ENCODE data around the gene SF3A1. TPM values are rescaled to one million over a fixed set of nuclear protein-coding genes. Genes with fewer than 3 reads are reported as not detected.
A peak's percentile ranks its signal among the peaks of the same experiment; 100 is the strongest.

Gene SF3A1
- total RNA-seq, 4 donors from 2014 or later = 29.1 to 94.2 (median 63.3) TPM

DNA sequence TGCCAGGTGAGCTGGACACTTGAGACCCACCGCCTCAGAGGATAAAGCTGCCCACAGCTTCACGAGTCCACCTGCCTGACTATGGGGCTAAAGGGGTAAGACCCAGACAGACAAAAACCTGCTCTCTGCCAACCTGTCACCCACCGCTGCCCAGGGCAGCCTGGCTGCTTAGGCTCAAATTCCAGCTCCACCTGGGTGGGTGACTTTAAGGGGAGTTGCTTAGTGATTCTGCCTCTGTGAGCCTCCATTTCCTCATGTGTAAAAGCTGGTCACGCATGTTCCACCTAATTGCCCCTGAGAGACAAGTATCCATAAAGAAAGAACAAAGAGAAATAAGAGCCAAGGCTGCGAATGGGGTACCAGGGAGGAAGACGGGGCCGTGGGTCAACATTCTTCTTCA lies 63.7 kb downstream of the SF3A1 start:
- intact Hi-C loops (cut with DNase I) = no loop called here

DNA sequence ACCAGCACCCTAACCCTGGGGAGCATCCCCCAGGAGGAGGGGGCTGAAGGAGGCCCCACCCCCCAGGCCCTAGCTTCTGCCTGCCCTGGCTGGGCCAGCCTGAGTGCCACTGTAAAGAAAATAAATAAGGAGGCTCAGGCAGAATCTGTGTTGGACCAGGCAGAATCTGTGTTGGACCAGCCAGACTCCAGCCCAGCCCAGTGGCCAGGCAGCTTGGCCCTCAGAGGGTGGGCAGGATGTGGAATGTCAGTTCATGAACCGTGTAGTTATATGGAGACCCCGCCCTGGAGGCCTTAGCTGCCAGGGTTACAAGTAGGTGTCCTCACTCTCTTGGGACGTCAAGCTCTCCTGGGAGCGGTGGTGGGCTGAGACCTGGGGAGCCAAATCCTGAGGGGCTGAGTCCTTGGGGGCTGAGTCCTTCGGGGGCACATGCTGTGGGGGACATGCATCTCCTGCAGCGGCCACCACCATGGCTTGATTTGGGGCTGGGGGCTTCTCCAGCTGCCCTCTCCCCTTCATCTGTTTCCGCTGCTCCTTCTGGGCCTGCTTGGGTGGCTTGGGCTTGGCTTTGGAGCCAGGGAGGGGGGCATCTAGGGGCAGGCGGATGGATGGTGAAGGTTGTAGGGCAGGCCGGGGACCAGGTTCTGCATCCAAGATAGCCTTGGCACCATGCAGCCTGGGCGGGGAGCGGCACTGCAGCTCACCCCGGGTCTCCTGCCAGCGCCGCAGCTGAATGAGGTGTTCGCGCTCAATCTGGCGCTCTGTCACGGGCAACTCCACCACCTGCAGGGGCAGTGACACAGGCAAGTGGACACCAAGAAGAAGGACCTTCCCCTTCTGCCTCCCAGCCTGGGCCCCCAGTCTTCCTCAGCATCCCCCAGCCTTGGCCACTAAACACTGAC lies 64.4 kb downstream of the SF3A1 start:
- no peaks in the 10 kb centered on the region for H3K9me3 ChIP-seq
- WGBS, 2 donors = 20 to 83% methylated on average over 2 to 8 of the region's 18 CpGs
- peak overlapping the region; percentile 96 to 99 (median 97) for H3K27ac ChIP-seq
- H3K4me3 ChIP-seq = no peak overlapping the region
- no peaks in the 10 kb centered on the region for H3K27me3 ChIP-seq
- H3K36me3 ChIP-seq = peaks cover 34 to 59% (median 35%) of the 10 kb centered on the region in 3 donors
- TF ChIP-seq, protein P1, sequence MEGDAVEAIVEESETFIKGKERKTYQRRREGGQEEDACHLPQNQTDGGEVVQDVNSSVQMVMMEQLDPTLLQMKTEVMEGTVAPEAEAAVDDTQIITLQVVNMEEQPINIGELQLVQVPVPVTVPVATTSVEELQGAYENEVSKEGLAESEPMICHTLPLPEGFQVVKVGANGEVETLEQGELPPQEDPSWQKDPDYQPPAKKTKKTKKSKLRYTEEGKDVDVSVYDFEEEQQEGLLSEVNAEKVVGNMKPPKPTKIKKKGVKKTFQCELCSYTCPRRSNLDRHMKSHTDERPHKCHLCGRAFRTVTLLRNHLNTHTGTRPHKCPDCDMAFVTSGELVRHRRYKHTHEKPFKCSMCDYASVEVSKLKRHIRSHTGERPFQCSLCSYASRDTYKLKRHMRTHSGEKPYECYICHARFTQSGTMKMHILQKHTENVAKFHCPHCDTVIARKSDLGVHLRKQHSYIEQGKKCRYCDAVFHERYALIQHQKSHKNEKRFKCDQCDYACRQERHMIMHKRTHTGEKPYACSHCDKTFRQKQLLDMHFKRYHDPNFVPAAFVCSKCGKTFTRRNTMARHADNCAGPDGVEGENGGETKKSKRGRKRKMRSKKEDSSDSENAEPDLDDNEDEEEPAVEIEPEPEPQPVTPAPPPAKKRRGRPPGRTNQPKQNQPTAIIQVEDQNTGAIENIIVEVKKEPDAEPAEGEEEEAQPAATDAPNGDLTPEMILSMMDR (IDR thresholded peaks at IDR 0.05) = no peak
- no peak for TF ChIP-seq POLR2A (IDR thresholded peaks at IDR 0.05)
- DNase-seq = no peak
- intact Hi-C loops (cut with DNase I) = no loop called here
- H3K4me1 ChIP-seq = peaks cover 65 to 93% (median 66%) of the 10 kb centered on the region in 3 donors

More for the DNA sequence above, 63.7 kb downstream of the SF3A1 start:
- Histone ChIP-seq H3K27ac (peak overlapping the region; percentile 96 to 99 (median 97)), H3K27me3 (no peaks in the 10 kb centered on the region), H3K36me3 (peaks cover 34 to 66% (median 38%) of the 10 kb centered on the region in 3 donors), H3K4me3 (no peak overlapping the region), H3K4me1 (peaks cover 66 to 93% (median 71%) of the 10 kb centered on the region in 3 donors), H3K9me3 (no peaks in the 10 kb centered on the region)
- TF ChIP-seq, protein P1 (IDR thresholded peaks at IDR 0.05) = no peak
- no peak for TF ChIP-seq POLR2A (IDR thresholded peaks at IDR 0.05)
- DNase-seq = no peak
- 59 to 88% methylated on average over 1 to 6 of the region's 7 CpGs for WGBS, 2 donors

DNA sequence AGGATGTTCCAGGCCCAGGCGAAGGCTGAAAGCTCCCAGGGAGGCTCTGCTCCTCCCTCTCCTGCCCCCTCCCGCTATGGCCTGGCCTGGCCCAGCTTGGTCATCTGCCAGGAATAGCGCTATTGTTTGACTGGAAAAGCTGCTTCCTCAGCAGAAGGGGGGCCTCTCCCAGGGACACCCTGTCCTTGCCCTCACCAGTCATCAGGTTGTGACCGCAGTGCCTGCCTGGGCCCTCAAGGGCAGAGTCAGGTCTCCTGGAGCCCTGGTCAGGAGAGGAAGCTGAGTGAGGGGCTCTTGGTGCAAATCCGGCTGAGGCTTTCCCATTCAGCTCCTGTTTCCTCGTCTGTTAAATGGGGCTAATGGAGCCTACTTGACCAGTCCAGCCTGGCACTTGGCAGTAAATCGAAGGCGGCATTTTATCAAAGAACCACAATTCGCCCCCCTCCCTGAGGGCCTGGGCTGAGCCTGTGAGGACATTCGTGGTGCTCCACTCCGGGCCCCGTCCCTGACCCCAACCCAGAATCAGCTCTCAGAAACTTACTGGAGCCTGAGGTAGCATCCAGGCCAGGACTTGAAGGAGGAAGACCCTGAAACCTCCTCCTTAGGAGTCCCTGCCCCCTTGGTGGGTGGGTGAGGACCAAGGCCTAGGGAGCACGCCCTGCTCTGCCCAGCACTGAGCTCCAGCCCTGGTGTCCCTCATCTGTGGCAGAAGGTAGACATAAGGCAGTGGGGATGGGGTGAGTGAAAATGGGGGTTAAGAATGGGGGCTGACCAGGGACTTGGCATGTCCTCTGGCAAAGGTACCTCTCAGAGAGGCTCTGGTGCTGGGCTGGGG lies 65.4 kb downstream of the SF3A1 start:
- Histone ChIP-seq H3K27ac (peak overlapping the region; percentile 96 to 99 (median 97)), H3K36me3 (peaks cover 28 to 59% (median 32%) of the 10 kb centered on the region in 3 donors), H3K9me3 (no peaks in the 10 kb centered on the region), H3K4me3 (no peak overlapping the region), H3K27me3 (no peaks in the 10 kb centered on the region), H3K4me1 (peaks cover 56 to 93% (median 60%) of the 10 kb centered on the region in 3 donors)
- TF ChIP-seq, protein P1 (IDR thresholded peaks at IDR 0.05) = peak in 3 of 6 experiments; percentile 1 to 14 (median 11)
- no peak for TF ChIP-seq POLR2A (IDR thresholded peaks at IDR 0.05)
- no peak for DNase-seq
- WGBS, 2 donors = 31 to 62% methylated on average over 3 to 5 of the region's 13 CpGs
- intact Hi-C loops (cut with DNase I) = no loop called here

DNA sequence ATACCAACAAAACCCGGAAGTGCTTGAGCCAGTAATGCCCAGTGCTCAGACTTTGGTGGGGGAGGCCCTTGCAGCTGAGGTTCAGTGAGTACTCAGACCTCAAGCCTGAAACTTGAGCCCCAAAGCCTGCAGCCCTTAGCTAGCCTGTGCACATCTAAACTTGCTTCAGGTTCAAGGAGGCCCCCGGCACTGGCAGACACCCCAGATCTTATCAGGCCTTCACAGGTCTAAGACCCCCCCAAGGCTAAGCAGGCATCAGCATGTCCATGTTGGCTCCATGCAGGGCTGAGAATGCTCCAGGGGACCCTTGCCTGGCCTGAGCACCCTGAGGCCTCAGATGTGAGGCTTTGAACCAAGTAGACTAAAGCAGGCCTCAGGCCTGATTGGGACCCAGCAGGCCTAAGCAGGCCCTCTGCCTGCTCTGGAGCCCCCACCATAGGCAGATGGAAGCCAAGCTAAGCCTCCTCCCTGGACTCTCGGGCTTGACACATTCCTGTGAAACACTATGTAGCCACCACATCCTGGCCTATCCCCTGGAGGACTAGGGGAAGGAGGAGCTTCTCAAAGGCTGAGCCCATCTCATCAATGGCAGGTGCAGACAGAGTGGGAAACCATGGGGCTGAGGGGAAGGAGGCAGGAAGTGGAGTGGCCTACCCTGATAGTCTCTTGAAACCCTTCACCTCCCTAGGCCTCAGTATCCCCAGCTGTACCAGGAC lies 66.2 kb downstream of the SF3A1 start:
- Histone ChIP-seq H3K4me3 (peak overlapping the region in 3 of 4 donors; percentile 78 to 99 (median 87)), H3K9me3 (no peaks in the 10 kb centered on the region), H3K27ac (peak overlapping the region; percentile 96 to 99 (median 97)), H3K27me3 (no peaks in the 10 kb centered on the region), H3K36me3 (peaks cover 26 to 59% (median 30%) of the 10 kb centered on the region in 3 donors), H3K4me1 (peaks cover 54 to 89% (median 56%) of the 10 kb centered on the region in 3 donors)
- DNase-seq = no peak
- intact Hi-C loops (cut with DNase I) = no loop called here
- WGBS, 2 donors = 0% methylated on average over 2 of the region's 3 CpGs; no CpG with 5 or more reads in 1 of the 2 donors
- no peak for TF ChIP-seq POLR2A (IDR thresholded peaks at IDR 0.05)
- TF ChIP-seq, protein P1 (IDR thresholded peaks at IDR 0.05) = no peak

Measured in esophagus squamous epithelium (tissue), 5 donors.